ENCODE results near the gene TMEM132D. TPM values are rescaled to one million over a fixed set of nuclear protein-coding genes. Genes with fewer than 3 reads are reported as not detected.

The TMEM132D gene
- polyA plus RNA-seq, 1 donor from 2014 or later: 1.3 TPM

DNA sequence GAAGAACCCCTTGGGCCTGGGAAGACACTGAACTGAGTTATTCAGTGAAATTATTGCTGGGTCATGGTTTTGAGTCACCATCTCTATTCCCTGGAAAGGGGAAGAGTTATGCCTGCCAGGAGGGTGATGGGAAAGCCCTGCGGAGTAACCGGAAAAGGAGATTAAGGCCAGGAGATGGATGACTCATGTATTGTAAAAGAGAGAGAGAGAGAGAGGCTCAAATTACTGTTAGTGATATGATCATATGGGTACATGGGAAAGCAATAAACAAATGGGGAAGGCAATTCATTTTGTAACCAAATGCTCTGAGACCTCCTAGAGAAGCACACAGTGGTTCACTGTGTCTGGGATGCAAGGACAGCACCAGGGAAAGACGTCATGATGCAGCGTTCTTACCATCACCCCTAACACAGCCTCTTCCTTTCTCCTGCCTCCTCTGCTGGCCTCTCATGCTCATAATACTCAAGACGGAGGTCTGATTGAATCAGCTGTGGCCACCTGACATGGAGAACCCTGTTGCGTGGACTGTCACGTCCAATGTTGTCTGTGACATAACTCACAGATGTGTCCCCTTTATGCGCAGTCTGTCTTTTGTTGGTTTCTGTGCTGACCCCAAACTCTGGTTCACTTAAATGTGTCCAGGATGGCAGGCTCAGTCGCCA, 243.7 kb downstream of the TMEM132D start:
- TF ChIP-seq, protein P1, sequence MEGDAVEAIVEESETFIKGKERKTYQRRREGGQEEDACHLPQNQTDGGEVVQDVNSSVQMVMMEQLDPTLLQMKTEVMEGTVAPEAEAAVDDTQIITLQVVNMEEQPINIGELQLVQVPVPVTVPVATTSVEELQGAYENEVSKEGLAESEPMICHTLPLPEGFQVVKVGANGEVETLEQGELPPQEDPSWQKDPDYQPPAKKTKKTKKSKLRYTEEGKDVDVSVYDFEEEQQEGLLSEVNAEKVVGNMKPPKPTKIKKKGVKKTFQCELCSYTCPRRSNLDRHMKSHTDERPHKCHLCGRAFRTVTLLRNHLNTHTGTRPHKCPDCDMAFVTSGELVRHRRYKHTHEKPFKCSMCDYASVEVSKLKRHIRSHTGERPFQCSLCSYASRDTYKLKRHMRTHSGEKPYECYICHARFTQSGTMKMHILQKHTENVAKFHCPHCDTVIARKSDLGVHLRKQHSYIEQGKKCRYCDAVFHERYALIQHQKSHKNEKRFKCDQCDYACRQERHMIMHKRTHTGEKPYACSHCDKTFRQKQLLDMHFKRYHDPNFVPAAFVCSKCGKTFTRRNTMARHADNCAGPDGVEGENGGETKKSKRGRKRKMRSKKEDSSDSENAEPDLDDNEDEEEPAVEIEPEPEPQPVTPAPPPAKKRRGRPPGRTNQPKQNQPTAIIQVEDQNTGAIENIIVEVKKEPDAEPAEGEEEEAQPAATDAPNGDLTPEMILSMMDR (IDR thresholded peaks at IDR 0.05; ENCODE audit: poor library complexity, severe bottlenecking): no peak
- TF ChIP-seq RAD21 (conservative IDR thresholded peaks at IDR 0.05): no peak
- no peak for TF ChIP-seq EZH2 (IDR thresholded peaks at IDR 0.05; ENCODE audit: borderline replicate concordance, insufficient read depth, low read length, poor library complexity, severe bottlenecking)
- no peak for TF ChIP-seq TAF1 (IDR thresholded peaks at IDR 0.05; ENCODE audit: low read depth)
- no peak for TF ChIP-seq MXI1 (conservative IDR thresholded peaks at IDR 0.05; ENCODE audit: poor library complexity, severe bottlenecking)
- TF ChIP-seq, protein P2, sequence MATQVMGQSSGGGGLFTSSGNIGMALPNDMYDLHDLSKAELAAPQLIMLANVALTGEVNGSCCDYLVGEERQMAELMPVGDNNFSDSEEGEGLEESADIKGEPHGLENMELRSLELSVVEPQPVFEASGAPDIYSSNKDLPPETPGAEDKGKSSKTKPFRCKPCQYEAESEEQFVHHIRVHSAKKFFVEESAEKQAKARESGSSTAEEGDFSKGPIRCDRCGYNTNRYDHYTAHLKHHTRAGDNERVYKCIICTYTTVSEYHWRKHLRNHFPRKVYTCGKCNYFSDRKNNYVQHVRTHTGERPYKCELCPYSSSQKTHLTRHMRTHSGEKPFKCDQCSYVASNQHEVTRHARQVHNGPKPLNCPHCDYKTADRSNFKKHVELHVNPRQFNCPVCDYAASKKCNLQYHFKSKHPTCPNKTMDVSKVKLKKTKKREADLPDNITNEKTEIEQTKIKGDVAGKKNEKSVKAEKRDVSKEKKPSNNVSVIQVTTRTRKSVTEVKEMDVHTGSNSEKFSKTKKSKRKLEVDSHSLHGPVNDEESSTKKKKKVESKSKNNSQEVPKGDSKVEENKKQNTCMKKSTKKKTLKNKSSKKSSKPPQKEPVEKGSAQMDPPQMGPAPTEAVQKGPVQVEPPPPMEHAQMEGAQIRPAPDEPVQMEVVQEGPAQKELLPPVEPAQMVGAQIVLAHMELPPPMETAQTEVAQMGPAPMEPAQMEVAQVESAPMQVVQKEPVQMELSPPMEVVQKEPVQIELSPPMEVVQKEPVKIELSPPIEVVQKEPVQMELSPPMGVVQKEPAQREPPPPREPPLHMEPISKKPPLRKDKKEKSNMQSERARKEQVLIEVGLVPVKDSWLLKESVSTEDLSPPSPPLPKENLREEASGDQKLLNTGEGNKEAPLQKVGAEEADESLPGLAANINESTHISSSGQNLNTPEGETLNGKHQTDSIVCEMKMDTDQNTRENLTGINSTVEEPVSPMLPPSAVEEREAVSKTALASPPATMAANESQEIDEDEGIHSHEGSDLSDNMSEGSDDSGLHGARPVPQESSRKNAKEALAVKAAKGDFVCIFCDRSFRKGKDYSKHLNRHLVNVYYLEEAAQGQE (IDR thresholded peaks at IDR 0.05; ENCODE audit: borderline replicate concordance): no peak
- TF ChIP-seq EP300 (conservative IDR thresholded peaks at IDR 0.05; ENCODE audit: poor library complexity, severe bottlenecking): no peak
- TF ChIP-seq SMC3 (conservative IDR thresholded peaks at IDR 0.05; ENCODE audit: poor library complexity): no peak
- no peak for TF ChIP-seq POLR2AphosphoS5 (IDR thresholded peaks at IDR 0.05)
- H3K9me3 ChIP-seq (ENCODE audit: low read length): no peaks in the 10 kb centered on the region

DNA sequence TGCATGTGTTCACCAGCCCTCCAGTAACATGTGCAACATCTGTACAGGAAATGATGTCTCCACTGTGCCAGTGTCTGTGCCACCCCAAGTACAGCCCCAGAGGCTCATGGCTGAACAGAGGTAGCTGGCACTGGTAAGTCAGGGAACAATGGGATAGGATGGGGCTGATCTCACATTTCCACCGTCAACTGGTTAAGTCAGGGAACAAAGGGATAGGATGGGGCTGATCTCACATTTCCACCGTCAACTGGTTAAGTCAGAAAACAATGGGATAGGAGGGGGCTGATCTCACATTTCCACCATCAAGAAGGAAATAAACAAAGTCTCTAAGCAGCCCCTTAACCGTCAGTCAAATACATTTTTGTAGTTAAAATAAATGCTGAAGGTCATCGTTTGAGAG, 246.6 kb downstream of the TMEM132D start:
- Histone ChIP-seq H4K20me1 (ENCODE audit: insufficient read depth) (no peaks in the 10 kb centered on the region), H3K9ac (ENCODE audit: low read length) (no peak overlapping the region)

More for the DNA sequence above, 243.7 kb downstream of the TMEM132D start:
- Histone ChIP-seq H3K9ac (ENCODE audit: low read length) (no peak overlapping the region), H3K27me3 (ENCODE audit: insufficient read depth, low read depth, low read length) (no peaks in the 10 kb centered on the region), H3K79me2 (replicated peaks; ENCODE audit: insufficient read depth, low read length) (no peaks in the 10 kb centered on the region), H3K4me3 (ENCODE audit: low read length) (no peak overlapping the region), H3K36me3 (ENCODE audit: insufficient read depth, low read length) (no peaks in the 10 kb centered on the region), H3F3A (ENCODE audit: insufficient read depth, low read length, poor library complexity, severe bottlenecking) (no peaks in the 10 kb centered on the region), H3K4me2 (ENCODE audit: low read length) (no peak overlapping the region), H2AFZ (ENCODE audit: low read depth, low read length) (no peak overlapping the region), H3K9me2 (ENCODE audit: insufficient read depth, low read length) (no peaks in the 10 kb centered on the region), H3K27ac (ENCODE audit: low read length) (no peak overlapping the region), H4K20me1 (ENCODE audit: insufficient read depth) (no peaks in the 10 kb centered on the region)

More for the DNA sequence above, 246.6 kb downstream of the TMEM132D start:
- no peak overlapping the region for H3K4me2 ChIP-seq (ENCODE audit: low read length)
- H3K79me2 ChIP-seq (replicated peaks; ENCODE audit: insufficient read depth, low read length): no peaks in the 10 kb centered on the region
- H2AFZ ChIP-seq (ENCODE audit: low read depth, low read length): no peak overlapping the region
- H3K9me2 ChIP-seq (ENCODE audit: insufficient read depth, low read length): no peaks in the 10 kb centered on the region
- no peak overlapping the region for H3K4me3 ChIP-seq (ENCODE audit: low read length)
- TF ChIP-seq SMC3 (conservative IDR thresholded peaks at IDR 0.05; ENCODE audit: poor library complexity) (no peak), EZH2 (IDR thresholded peaks at IDR 0.05; ENCODE audit: borderline replicate concordance, insufficient read depth, low read length, poor library complexity, severe bottlenecking) (no peak), TAF1 (IDR thresholded peaks at IDR 0.05; ENCODE audit: low read depth) (no peak), EP300 (conservative IDR thresholded peaks at IDR 0.05; ENCODE audit: poor library complexity, severe bottlenecking) (no peak), MXI1 (conservative IDR thresholded peaks at IDR 0.05; ENCODE audit: poor library complexity, severe bottlenecking) (no peak), RAD21 (conservative IDR thresholded peaks at IDR 0.05) (no peak), POLR2AphosphoS5 (IDR thresholded peaks at IDR 0.05) (no peak)
- TF ChIP-seq, protein P1 (IDR thresholded peaks at IDR 0.05; ENCODE audit: poor library complexity, severe bottlenecking): no peak
- TF ChIP-seq, protein P2 (IDR thresholded peaks at IDR 0.05; ENCODE audit: borderline replicate concordance): no peak
- H3K27ac ChIP-seq (ENCODE audit: low read length): no peak overlapping the region
- H3K27me3 ChIP-seq (ENCODE audit: insufficient read depth, low read depth, low read length): no peaks in the 10 kb centered on the region
- no peaks in the 10 kb centered on the region for H3K9me3 ChIP-seq (ENCODE audit: low read length)
- no peaks in the 10 kb centered on the region for H3F3A ChIP-seq (ENCODE audit: insufficient read depth, low read length, poor library complexity, severe bottlenecking)
- H3K36me3 ChIP-seq (ENCODE audit: insufficient read depth, low read length): no peaks in the 10 kb centered on the region

All from neural cell (in vitro differentiated cells).